HCT116 (cell line): Measurements from ENCODE around the gene SH3GLB2. TPM values are rescaled to one million over a fixed set of nuclear protein-coding genes. Genes with fewer than 3 reads are reported as not detected.

Experiments
- ATAC-seq: fragments of 200-7000 bp; cut with Tn5 transposase; 2 replicates; pipeline ENCODE4 v1.9.1; 2020; ENCODE audit warnings: mild to moderate bottlenecking, moderate library complexity
- BruUV-seq: library from RNA; stranded (reverse); fragments of 400-500 nt; replicated peaks from 2 replicates; lab custom pipeline; 2021; lab: Mats Ljungman, UMichigan
- CTCF ChIA-PET: fragments of 300-600 bp; sonication (Branson Sonifier 250); formaldehyde crosslinking; loops from one replicate; lab custom pipeline; 2021; ENCODE audit warnings: antibody characterized with exemption; lab: Charles Lee
- POLR2A ChIA-PET: fragments of 300-600, 350-600 bp; sonication (Branson Sonifier 250); formaldehyde crosslinking; loops from one replicate; lab custom pipeline; 2021; ENCODE audit warnings: antibody characterized with exemption; lab: Charles Lee
- RAD21 ChIA-PET, 2 experiments: fragments of 300-600 bp; sonication (Branson Sonifier 250); formaldehyde crosslinking; loops; one replicate each; lab custom pipeline; 2023; ENCODE audit warnings: low total read pairs in 2 of 2; ENCODE audit not compliant: uncharacterized antibody in 2 of 2, unreplicated experiment in 2 of 2, low non-redundant PET in 1 of 2; lab: Charles Lee
- DNase-seq: peaks from one replicate; pipeline ENCODE4 v3.0.0-alpha.2; 2010; ENCODE audit warnings: low read depth, low spot score
- H2AFZ ChIP-seq: fragments of 200-600 bp; shearing (Covaris generic), sonication (generic); 2 replicates; pipeline ENCODE4 v1.6.1; 2017; ENCODE audit warnings: low read depth, mixed run types, mixed read lengths, antibody characterized with exemption, low read length; ENCODE audit not compliant: poor library complexity, severe bottlenecking
- H3K27ac ChIP-seq: 2 replicates; pipeline ENCODE4 v1.5.1; 2012; ENCODE audit warnings: low read depth, low read length
- H3K27me3 ChIP-seq: fragments of 200-600 bp; sonication (generic); 2 replicates; pipeline ENCODE4 v1.6.1; 2016; ENCODE audit warnings: mixed run types, low read length, mixed read lengths; ENCODE audit not compliant: insufficient read depth
- H3K36me3 ChIP-seq, 2 experiments: fragments of 200-500 bp in 1 of 2; fragments of 200-600 bp in 1 of 2; sonication (Bioruptor generic) in 1 of 2; sonication (generic) in 1 of 2; 2 replicates each; pipeline versions ENCODE4 v1.5.1 to v1.6.1; 2014 to 2016; ENCODE audit warnings: low read length in 2 of 2, inconsistent platforms in 1 of 2, mixed read lengths in 1 of 2, mixed run types in 1 of 2; ENCODE audit not compliant: insufficient read depth in 2 of 2, control insufficient read depth in 1 of 2
- H3K4me1 ChIP-seq, 2 experiments: fragments of 200-600 bp in 1 of 2; sonication (generic) in 1 of 2; 2 replicates each; pipeline versions ENCODE4 v1.5.1 to v1.6.1; 2012 to 2017; ENCODE audit warnings: low read length in 2 of 2, inconsistent platforms in 1 of 2, mild to moderate bottlenecking in 1 of 2, mixed read lengths in 1 of 2, mixed run types in 1 of 2, moderate library complexity in 1 of 2; ENCODE audit not compliant: insufficient read depth in 2 of 2, control insufficient read depth in 1 of 2
- H3K4me2 ChIP-seq: fragments of 200-600 bp; sonication (generic); 2 replicates; pipeline ENCODE4 v1.6.1; 2017; ENCODE audit warnings: mixed run types, low read length, mixed read lengths
- H3K4me3 ChIP-seq, 2 experiments: fragments of 200-600 bp in 1 of 2; sonication (generic) in 1 of 2; replicated peaks in 1 of 2; 2 replicates each; pipeline ENCODE4 v1.5.1; 2011 to 2016; ENCODE audit warnings: low read length in 2 of 2, control low read depth in 1 of 2, low read depth in 1 of 2, mild to moderate bottlenecking in 1 of 2, mixed read lengths in 1 of 2, mixed run types in 1 of 2
- H3K79me2 ChIP-seq: fragments of 200-600 bp; sonication (generic); 2 replicates; pipeline ENCODE4 v1.6.1; 2017; ENCODE audit warnings: mild to moderate bottlenecking, mixed run types, low read length, moderate library complexity, mixed read lengths; ENCODE audit not compliant: insufficient read depth
- H3K9ac ChIP-seq: fragments of 200-600 bp; sonication (generic); 2 replicates; pipeline ENCODE4 v1.6.1; 2016; ENCODE audit warnings: low read length, mixed read lengths
- H3K9me2 ChIP-seq: fragments of 200-600 bp; sonication (generic), shearing (Covaris generic); 2 replicates; pipeline ENCODE4 v1.6.1; 2017; ENCODE audit warnings: mixed run types, mild to moderate bottlenecking, moderate library complexity; ENCODE audit not compliant: insufficient read depth
- H3K9me3 ChIP-seq, 2 experiments: fragments of 200-500 bp in 1 of 2; fragments of 200-600 bp in 1 of 2; sonication (Bioruptor generic) in 1 of 2; sonication (generic) in 1 of 2; 2 replicates each; pipeline ENCODE4 v1.6.1; 2014 to 2017; ENCODE audit warnings: low read length in 2 of 2, mixed read lengths in 2 of 2, inconsistent platforms in 1 of 2, low read depth in 1 of 2, mild to moderate bottlenecking in 1 of 2, mixed run types in 1 of 2, moderate library complexity in 1 of 2; ENCODE audit not compliant: control insufficient read depth in 1 of 2, insufficient read depth in 1 of 2
- H4K20me1 ChIP-seq: fragments of 200-600 bp; sonication (generic), shearing (Covaris generic); 2 replicates; pipeline ENCODE4 v1.6.1; 2017; ENCODE audit warnings: mixed run types, mild to moderate bottlenecking, moderate library complexity; ENCODE audit not compliant: insufficient read depth
- CBX3 ChIP-seq: IDR thresholded peaks from 2 replicates; pipeline ENCODE4 v1.6.1; 2012; ENCODE audit warnings: low read depth
- CEBPB ChIP-seq: IDR thresholded peaks from 2 replicates; pipeline ENCODE4 v1.6.1; 2012; ENCODE audit warnings: low read depth
- CTCF ChIP-seq, 3 experiments: fragments of 200-600 bp in 1 of 3; sonication (generic) in 1 of 3; IDR thresholded peaks in 2 of 3; conservative IDR thresholded peaks in 1 of 3; 2 replicates each; pipeline ENCODE4 v1.5.1; 2012 to 2017; ENCODE audit warnings: low read depth in 2 of 3, low read length in 2 of 3, antibody characterized with exemption in 1 of 3, borderline replicate concordance in 1 of 3, control low read depth in 1 of 3, mild to moderate bottlenecking in 1 of 3, mixed read lengths in 1 of 3, mixed run types in 1 of 3, moderate library complexity in 1 of 3; ENCODE audit not compliant: insufficient read depth in 1 of 3
- ELF1 ChIP-seq: IDR thresholded peaks from 2 replicates; pipeline ENCODE4 v1.6.1; 2012; ENCODE audit warnings: low read depth, borderline replicate concordance
- EZH2 ChIP-seq: fragments of 200-600 bp; sonication (generic); IDR thresholded peaks from 2 replicates; pipeline ENCODE4 v1.6.1; 2017; ENCODE audit warnings: antibody characterized with exemption, mixed run types
- POLR2A ChIP-seq: IDR thresholded peaks from 2 replicates; pipeline ENCODE4 v1.7.0; 2011; ENCODE audit warnings: borderline replicate concordance; ENCODE audit not compliant: insufficient read depth, insufficient read length; ENCODE audit errors: extremely low read depth
- POLR2AphosphoS5 ChIP-seq: IDR thresholded peaks from 2 replicates; pipeline ENCODE4 v1.6.1; 2011; ENCODE audit warnings: mild to moderate bottlenecking, low read depth, low read length, moderate library complexity
- RAD21 ChIP-seq: IDR thresholded peaks from 2 replicates; pipeline ENCODE4 v1.6.1; 2012; ENCODE audit warnings: low read depth, mild to moderate bottlenecking
- SP1 ChIP-seq: IDR thresholded peaks from 2 replicates; pipeline ENCODE4 v1.6.1; 2012; ENCODE audit warnings: low read depth
- TCF7L2 ChIP-seq: IDR thresholded peaks from 2 replicates; pipeline ENCODE4 v1.7.0; 2011; ENCODE audit warnings: borderline replicate concordance, inconsistent platforms; ENCODE audit not compliant: insufficient read depth, insufficient read length; ENCODE audit errors: extremely low read depth
- YY1 ChIP-seq: IDR thresholded peaks from 2 replicates; pipeline ENCODE4 v1.6.1; 2011; ENCODE audit warnings: low read length, low read depth, moderate library complexity, mild to moderate bottlenecking; ENCODE audit not compliant: insufficient replicate concordance; ENCODE audit errors: extremely low read depth
- ZBTB33 ChIP-seq: IDR thresholded peaks from 2 replicates; pipeline ENCODE4 v1.6.1; 2011; ENCODE audit warnings: mild to moderate bottlenecking, low read length, moderate library complexity; ENCODE audit not compliant: insufficient replicate concordance; ENCODE audit errors: extremely low read depth
- ZFX ChIP-seq: fragments of 450-650 bp; IDR thresholded peaks from 2 replicates; pipeline ENCODE4 v1.6.1; 2017
- intact Hi-C: fragments of 100-400 bp; cut with micrococcal nuclease; formaldehyde crosslinking; loops from 2 replicates; pipeline ENCODE4 v1.10.0; 2022
- total RNA-seq: library from RNA; stranded (reverse); gene quantifications from one replicate; pipeline ENCODE4 v1.2.1, GENCODE V29; 2021; ENCODE audit not compliant: unreplicated experiment

SH3GLB2 gene
- total RNA-seq, 1 experiment from 2014 or later: 87.9 TPM

DNA sequence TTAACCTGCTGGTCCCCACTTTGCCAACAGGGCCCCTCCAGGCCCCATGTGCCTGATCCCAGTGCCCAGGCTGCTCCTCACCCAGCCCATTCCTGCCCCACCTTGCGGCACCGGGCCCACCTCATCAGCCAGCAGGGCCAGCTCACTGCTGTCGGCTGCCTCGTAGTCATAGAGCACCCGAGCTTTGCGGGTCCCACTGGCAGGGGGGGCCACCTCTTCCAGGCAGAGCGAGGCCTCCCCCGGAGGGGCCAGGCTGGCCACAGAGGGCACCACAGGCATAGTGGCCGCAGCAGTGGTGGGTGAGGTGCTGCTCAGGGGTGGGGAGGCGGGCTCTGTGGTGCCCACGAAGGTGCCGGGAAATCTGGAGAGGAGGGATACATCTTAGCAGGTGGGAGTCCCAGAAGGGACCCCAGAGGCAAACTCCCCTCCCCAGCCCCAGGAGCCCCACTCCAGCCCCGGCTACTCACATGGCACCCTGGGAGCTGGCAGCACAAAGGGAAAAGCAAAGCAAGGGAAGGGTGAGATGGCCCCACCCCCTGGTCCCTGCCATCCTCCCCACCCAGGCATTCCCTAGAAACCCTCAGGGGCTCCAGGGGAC is 19.0 kb downstream of the SH3GLB2 start:
- ATAC-seq (no peak), DNase-seq (no peak)
- no peak overlapping the region for H3K9ac ChIP-seq
- no peak overlapping the region for H3K27ac ChIP-seq
- H3K9me3 ChIP-seq: no peaks in the 10 kb centered on the region
- no peak overlapping the region for H3K4me2 ChIP-seq
- H4K20me1 ChIP-seq: no peaks in the 10 kb centered on the region
- intact Hi-C loops: no loop called here
- peaks cover 7 to 32% of the 10 kb centered on the region in 2 experiments; a peak in 3 of 4 replicates for H3K36me3 ChIP-seq
- TF ChIP-seq ELF1: no peak
- H3K79me2 ChIP-seq: no peaks in the 10 kb centered on the region
- H3K9me2 ChIP-seq: no peaks in the 10 kb centered on the region
- ChIA-PET RAD21 (interaction anchor here in 1 of 2 experiments (0.6 kb wide), 1 partner anchor 42 kb away, joined by 4 read pairs; no protein-coding TSS in a partner anchor), CTCF (no interaction called here), POLR2A (no interaction called here)
- BruUV-seq: no TSS peak
- H3K27me3 ChIP-seq: no peaks in the 10 kb centered on the region
- H2AFZ ChIP-seq: no peak overlapping the region
- no peaks in the 10 kb centered on the region for H3K4me1 ChIP-seq
- no peak overlapping the region for H3K4me3 ChIP-seq

GRCh38 chr9:129008469-129008965 is 19.6 kb downstream of the SH3GLB2 start:
- ATAC-seq: no peak
- Histone ChIP-seq H3K9me2 (no peaks in the 10 kb centered on the region), H4K20me1 (no peaks in the 10 kb centered on the region), H3K9me3 (no peaks in the 10 kb centered on the region), H3K79me2 (no peaks in the 10 kb centered on the region), H3K9ac (no peak overlapping the region), H3K4me3 (no peak overlapping the region), H3K36me3 (peaks cover 7 to 32% of the 10 kb centered on the region in 2 experiments; a peak in 3 of 4 replicates), H3K4me1 (no peaks in the 10 kb centered on the region), H3K27ac (no peak overlapping the region), H3K4me2 (no peak overlapping the region), H3K27me3 (no peaks in the 10 kb centered on the region), H2AFZ (no peak overlapping the region)
- no peak for DNase-seq
- BruUV-seq: no TSS peak
- POLR2A ChIA-PET: no interaction called here
- RAD21 ChIA-PET: interaction anchor here in 1 of 2 experiments (0.6 kb wide), 1 partner anchor 41 kb away, joined by 4 read pairs; no protein-coding TSS in a partner anchor
- CTCF ChIA-PET: no interaction called here
- intact Hi-C loops: no loop called here
- no peak for TF ChIP-seq ELF1
- no peak for TF ChIP-seq CEBPB
- TF ChIP-seq ZBTB33: no peak
- TF ChIP-seq TCF7L2: no peak
- TF ChIP-seq SP1: no peak
- no peak for TF ChIP-seq EZH2
- no peak for TF ChIP-seq ZFX
- TF ChIP-seq RAD21: no peak
- no peak for TF ChIP-seq POLR2A
- TF ChIP-seq CTCF (IDR thresholded peaks at IDR 0.05 in 2 of 3, conservative IDR thresholded peaks at IDR 0.05 in 1 of 3; ENCODE audit: borderline replicate concordance in 1 of 3, insufficient read depth in 1 of 3, low read depth in 2 of 3, low read length in 2 of 3): no peak
- no peak for TF ChIP-seq POLR2AphosphoS5
- TF ChIP-seq CBX3: no peak
- no peak for TF ChIP-seq YY1
